Urinary bladder (tissue), 4 donors: ENCODE data around the gene PLCL1. TPM values are rescaled to one million over a fixed set of nuclear protein-coding genes. Genes with fewer than 3 reads are reported as not detected.

Experiments used
- DNase-seq: peaks from one replicate; pipeline ENCODE4 v3.0.0-alpha.2; 2015; ENCODE audit errors: extremely low spot score
- H3K27ac ChIP-seq: one replicate; pipeline ENCODE4 v1.5.1; 2013; ENCODE audit warnings: low read depth, mild to moderate bottlenecking, moderate library complexity
- H3K36me3 ChIP-seq: one replicate; pipeline ENCODE4 v1.6.1; 2013; ENCODE audit warnings: mild to moderate bottlenecking, moderate library complexity; ENCODE audit not compliant: insufficient read depth
- H3K4me1 ChIP-seq: one replicate; pipeline ENCODE4 v1.6.1; 2013; ENCODE audit warnings: mild to moderate bottlenecking, moderate library complexity; ENCODE audit not compliant: insufficient read depth
- H3K4me3 ChIP-seq: one replicate; pipeline ENCODE4 v1.5.1; 2013; ENCODE audit warnings: low read depth, low read length
- WGBS: extraction: QIAGEN DNeasy Blood & Tissue Kit; methylation state at CpG from one replicate; pipeline ENCODE4 v1.1.7; 2013; 5-methylcytosine and 5-hydroxymethylcytosine counted together
- polyA plus RNA-seq: library from polyadenylated mRNA; stranded (reverse); fragments of 200-250 nt; gene quantifications from one replicate; pipeline ENCODE4 v1.2.3, GENCODE V29; 2013
- total RNA-seq: library from RNA; depleted of rRNA; stranded (reverse); fragments of >200 nt; gene quantifications from one replicate; pipeline ENCODE4 v1.2.3, GENCODE V29; 2014
- donor health status: healthy with polysubstance abuse.
- donor health status: healthy.

PLCL1 gene
- total and polyA plus RNA-seq, 2 donors, result 6.0 to 17.8 TPM

GRCh38 chr2:197800091-197800490 lies 4.3 kb upstream of the PLCL1 start:
- Histone ChIP-seq H3K27ac (no peak overlapping the region), H3K4me1 (peaks cover 3% of the 10 kb centered on the region), H3K4me3 (no peak overlapping the region), H3K36me3 (no peaks in the 10 kb centered on the region)
- WGBS, result 86% methylated on average over 2 of the region's 2 CpGs
- DNase-seq, result no peak

GRCh38 chr2:197801033-197801432 lies 3.4 kb upstream of the PLCL1 start:
- H3K36me3 ChIP-seq, result no peaks in the 10 kb centered on the region
- H3K4me3 ChIP-seq, result no peak overlapping the region
- DNase-seq, result no peak
- H3K27ac ChIP-seq, result no peak overlapping the region
- H3K4me1 ChIP-seq, result peaks cover 3% of the 10 kb centered on the region

- no peaks in the 10 kb centered on the region for H3K36me3 ChIP-seq
- no peak overlapping the region for H3K27ac ChIP-seq
- H3K4me3 ChIP-seq, result no peak overlapping the region
- no peak for DNase-seq
- peaks cover 3% of the 10 kb centered on the region for H3K4me1 ChIP-seq
- 17% methylated on average over 2 of the region's 2 CpGs for WGBS
These were observed 1.4 kb upstream of the PLCL1 start for GRCh38 chr2:197803033-197803444.

- no peak for DNase-seq
- peak overlapping the region; percentile 89 for H3K4me3 ChIP-seq
- H3K27ac ChIP-seq, result no peak overlapping the region
- WGBS, result under 1% methylated on average over 92 of the region's 92 CpGs
- H3K4me1 ChIP-seq, result peaks cover 3% of the 10 kb centered on the region
- H3K36me3 ChIP-seq, result no peaks in the 10 kb centered on the region
These were observed 643 bp downstream of the PLCL1 start for GRCh38 chr2:197804758-197805714.

- no peaks in the 10 kb centered on the region for H3K36me3 ChIP-seq
- H3K4me3 ChIP-seq, result no peak overlapping the region
- H3K4me1 ChIP-seq, result peaks cover 3% of the 10 kb centered on the region
- 31% methylated on average over 11 of the region's 11 CpGs for WGBS
- no peak for DNase-seq
- no peak overlapping the region for H3K27ac ChIP-seq
These were observed 1.6 kb downstream of the PLCL1 start for GRCh38 chr2:197805715-197806633.

GRCh38 chr2:197809064-197809463 lies 4.7 kb downstream of the PLCL1 start:
- 79% methylated on average over 5 of the region's 5 CpGs for WGBS
- H3K4me1 ChIP-seq, result peaks cover 1% of the 10 kb centered on the region
- H3K4me3 ChIP-seq, result no peak overlapping the region

GRCh38 chr2:197810016-197810415 lies 5.6 kb downstream of the PLCL1 start:
- H3K4me3 ChIP-seq, result no peak overlapping the region
- WGBS, result 96% methylated on average over 3 of the region's 3 CpGs
- DNase-seq, result no peak
- H3K36me3 ChIP-seq, result no peaks in the 10 kb centered on the region
- H3K4me1 ChIP-seq, result no peaks in the 10 kb centered on the region
- H3K27ac ChIP-seq, result no peak overlapping the region

More at GRCh38 chr2:197809064-197809463, 4.7 kb downstream of the PLCL1 start:
- Histone ChIP-seq H3K36me3 (no peaks in the 10 kb centered on the region), H3K27ac (no peak overlapping the region)
- DNase-seq, result no peak

- Histone ChIP-seq H3K4me3 (no peak overlapping the region), H3K36me3 (no peaks in the 10 kb centered on the region), H3K27ac (no peak overlapping the region), H3K4me1 (no peaks in the 10 kb centered on the region)
- no peak for DNase-seq
- WGBS, result 79% methylated on average over 3 of the region's 3 CpGs
These were observed 6.1 kb downstream of the PLCL1 start for GRCh38 chr2:197810491-197810890.

GRCh38 chr2:197813093-197813787 lies 8.8 kb downstream of the PLCL1 start:
- no peak for DNase-seq
- 72% methylated on average over 3 of the region's 3 CpGs for WGBS
- no peaks in the 10 kb centered on the region for H3K36me3 ChIP-seq
- H3K4me3 ChIP-seq, result no peak overlapping the region
- H3K4me1 ChIP-seq, result no peaks in the 10 kb centered on the region
- H3K27ac ChIP-seq, result no peak overlapping the region

- Histone ChIP-seq H3K4me3 (no peak overlapping the region), H3K27ac (no peak overlapping the region), H3K36me3 (no peaks in the 10 kb centered on the region), H3K4me1 (no peaks in the 10 kb centered on the region)
- no peak for DNase-seq
- 75% methylated on average over 2 of the region's 2 CpGs for WGBS
These were observed 10.1 kb downstream of the PLCL1 start for GRCh38 chr2:197814526-197814925.

- 81% methylated on average over 2 of the region's 2 CpGs for WGBS
- H3K4me3 ChIP-seq, result no peak overlapping the region
These were observed 17.3 kb downstream of the PLCL1 start for GRCh38 chr2:197821550-197822289.

GRCh38 chr2:197822333-197822732 lies 17.9 kb downstream of the PLCL1 start:
- WGBS, result 43% methylated on average over 2 of the region's 2 CpGs
- no peaks in the 10 kb centered on the region for H3K36me3 ChIP-seq
- H3K4me3 ChIP-seq, result no peak overlapping the region
- DNase-seq, result no peak
- H3K4me1 ChIP-seq, result no peaks in the 10 kb centered on the region
- H3K27ac ChIP-seq, result no peak overlapping the region

More at GRCh38 chr2:197821550-197822289, 17.3 kb downstream of the PLCL1 start:
- no peak overlapping the region for H3K27ac ChIP-seq
- no peaks in the 10 kb centered on the region for H3K4me1 ChIP-seq
- DNase-seq, result no peak
- H3K36me3 ChIP-seq, result no peaks in the 10 kb centered on the region

GRCh38 chr2:197827618-197828017 lies 23.2 kb downstream of the PLCL1 start:
- no peak for DNase-seq
- WGBS, result 64% methylated on average over 2 of the region's 2 CpGs
- Histone ChIP-seq H3K36me3 (no peaks in the 10 kb centered on the region), H3K4me1 (no peaks in the 10 kb centered on the region), H3K4me3 (no peak overlapping the region), H3K27ac (no peak overlapping the region)
